GM23338 (cell line): ENCODE data around the gene TSHZ2. TPM values are rescaled to one million over a fixed set of nuclear protein-coding genes. Genes with fewer than 3 reads are reported as not detected.

Experiments used
- ATAC-seq: fragments of 200-7000 bp; cut with Tn5 transposase; 3 replicates; pipeline ENCODE4 v1.9.1; 2020
- DNase-seq: peaks from one replicate; pipeline ENCODE4 v3.0.0-alpha.2; 2015; ENCODE audit warnings: low spot score
- H2AFZ ChIP-seq: fragments of 200-600 bp; sonication (generic); 2 replicates; pipeline ENCODE4 v1.8.0; 2016; ENCODE audit warnings: antibody characterized with exemption, mild to moderate bottlenecking, moderate library complexity
- H3F3A ChIP-seq: fragments of 200-600 bp; sonication (generic); replicated peaks from 2 replicates; pipeline ENCODE4 v1.8.0; 2017; ENCODE audit warnings: antibody characterized with exemption, mixed run types, low read depth
- H3K27ac ChIP-seq: fragments of 200-600 bp; sonication (generic); 2 replicates; pipeline ENCODE4 v1.6.1; 2016; ENCODE audit warnings: low read depth
- H3K27me3 ChIP-seq: fragments of 200-600 bp; sonication (generic); 2 replicates; pipeline ENCODE4 v1.8.0; 2016; ENCODE audit warnings: mild to moderate bottlenecking, mixed run types, moderate library complexity; ENCODE audit not compliant: insufficient read depth
- H3K36me3 ChIP-seq: fragments of 200-600 bp; sonication (generic); 2 replicates; pipeline ENCODE4 v1.8.0; 2016; ENCODE audit warnings: mild to moderate bottlenecking; ENCODE audit not compliant: insufficient read depth
- H3K4me1 ChIP-seq: fragments of 200-600 bp; sonication (generic); 2 replicates; pipeline ENCODE4 v1.8.0; 2016; ENCODE audit warnings: mild to moderate bottlenecking, moderate library complexity; ENCODE audit not compliant: insufficient read depth
- H3K4me2 ChIP-seq: fragments of 200-600 bp; sonication (generic); 2 replicates; pipeline ENCODE4 v1.7.1; 2017; ENCODE audit warnings: mixed run types
- H3K4me3 ChIP-seq: fragments of 200-600 bp; sonication (generic); 2 replicates; pipeline ENCODE4 v1.6.1; 2016; ENCODE audit warnings: mixed run types
- H3K79me2 ChIP-seq: fragments of 200-600 bp; sonication (generic); replicated peaks from 2 replicates; pipeline ENCODE4 v1.8.0; 2017; ENCODE audit warnings: mild to moderate bottlenecking; ENCODE audit not compliant: insufficient read depth
- H3K9me2 ChIP-seq: fragments of 200-600 bp; sonication (generic); 2 replicates; pipeline ENCODE4 v1.8.0; 2017; ENCODE audit not compliant: insufficient read depth
- H4K20me1 ChIP-seq: fragments of 200-600 bp; sonication (generic); replicated peaks from 2 replicates; pipeline ENCODE4 v1.8.0; 2017; ENCODE audit warnings: mild to moderate bottlenecking; ENCODE audit not compliant: insufficient read depth
- H3K27ac Mint-ChIP-seq: 2 replicates; pipeline ENCODE4 v1.8.0; 2020; ENCODE audit warnings: inconsistent platforms, mild to moderate bottlenecking, moderate library complexity, mixed read lengths
- H3K27me3 Mint-ChIP-seq: 3 replicates; pipeline ENCODE4 v1.8.0; 2022; ENCODE audit warnings: low read depth, mild to moderate bottlenecking, moderate library complexity, mixed read lengths, inconsistent platforms; ENCODE audit not compliant: insufficient read depth, poor library complexity
- H3K36me3 Mint-ChIP-seq: 3 replicates; pipeline ENCODE4 v1.8.0; 2021; ENCODE audit warnings: low read depth, mild to moderate bottlenecking, inconsistent platforms, moderate library complexity, mixed read lengths
- H3K4me1 Mint-ChIP-seq: 3 replicates; pipeline ENCODE4 v1.8.0; 2020; ENCODE audit warnings: mild to moderate bottlenecking, inconsistent platforms, mixed read lengths
- H3K4me3 Mint-ChIP-seq: 3 replicates; pipeline ENCODE4 v1.8.0; 2021; ENCODE audit warnings: moderate library complexity, mild to moderate bottlenecking, inconsistent platforms, mixed read lengths
- H3K9me3 Mint-ChIP-seq: 3 replicates; pipeline ENCODE4 v1.8.0; 2020; ENCODE audit warnings: moderate library complexity, mild to moderate bottlenecking, inconsistent platforms, mixed read lengths
- CREB1 ChIP-seq: fragments of 250-450 bp; sonication (Bioruptor Pico); IDR thresholded peaks from 2 replicates; pipeline ENCODE4 v1.5.0; 2020; ENCODE audit warnings: low read depth, mild to moderate bottlenecking, moderate library complexity
- EZH2 ChIP-seq: fragments of 200-600 bp; sonication (generic); IDR thresholded peaks from one replicate; pipeline ENCODE4 v1.8.0; 2017; ENCODE audit warnings: antibody characterized with exemption, mild to moderate bottlenecking, low read depth; ENCODE audit not compliant: unreplicated experiment
- EZH2phosphoT487 ChIP-seq: fragments of 200-600 bp; sonication (generic); IDR thresholded peaks from one replicate; pipeline ENCODE4 v1.8.1; 2018; ENCODE audit warnings: antibody characterized with exemption; ENCODE audit not compliant: unreplicated experiment
- JUNB ChIP-seq: IDR thresholded peaks from one replicate; pipeline ENCODE4 v1.6.1; 2016; ENCODE audit warnings: antibody characterized with exemption; ENCODE audit not compliant: unreplicated experiment
- NANOG ChIP-seq: IDR thresholded peaks from 2 replicates; pipeline ENCODE4 v1.6.1; 2016; ENCODE audit warnings: antibody characterized with exemption, borderline replicate concordance
- POLR2AphosphoS5 ChIP-seq: IDR thresholded peaks from 2 replicates; pipeline ENCODE4 v1.6.1; 2016; ENCODE audit warnings: antibody characterized with exemption, low read depth
- STAT1 ChIP-seq: IDR thresholded peaks from one replicate; pipeline ENCODE4 v1.6.1; 2016; ENCODE audit warnings: antibody characterized with exemption; ENCODE audit not compliant: unreplicated experiment
- ZNF114 ChIP-seq: fragments of 250-450 bp; sonication (Bioruptor Pico); IDR thresholded peaks from 2 replicates; pipeline ENCODE4 v1.5.0; 2020; ENCODE audit warnings: mild to moderate bottlenecking, moderate library complexity
- ZNF331 ChIP-seq: fragments of 250-450 bp; sonication (Bioruptor Pico); IDR thresholded peaks from 2 replicates; pipeline ENCODE4 v1.5.0; 2020; ENCODE audit warnings: low read depth, mild to moderate bottlenecking, moderate library complexity
- ZNF462 ChIP-seq: fragments of 250-450 bp; sonication (Bioruptor Pico); IDR thresholded peaks from 2 replicates; pipeline ENCODE4 v1.5.0; 2020; ENCODE audit warnings: mild to moderate bottlenecking, moderate library complexity
- polyA plus RNA-seq: library from polyadenylated mRNA; unstranded; fragments of >200 nt; fragmentation: Nextera tagmentation; extraction: Ambion mirVana; gene quantifications from 2 replicates; pipeline ENCODE4 v1.2.1, GENCODE V29; 2016
- total RNA-seq: library from RNA; depleted of rRNA; stranded (reverse); fragments of >200 nt; shearing (Covaris generic); gene quantifications from 2 replicates; pipeline ENCODE4 v1.2.3, GENCODE V29; 2014
- TF ChIP-seq, protein P1 (sequence below): IDR thresholded peaks from one replicate; pipeline ENCODE4 v1.6.1; 2018; ENCODE audit warnings: antibody characterized with exemption; ENCODE audit not compliant: unreplicated experiment
- TF ChIP-seq, protein P2 (sequence below), 2 experiments: fragments of 200-600 bp in 1 of 2; sonication (generic) in 1 of 2; conservative IDR thresholded peaks; 2 replicates each; pipeline versions ENCODE4 v1.5.1 to v1.6.1; 2016 to 2017; ENCODE audit warnings: antibody characterized with exemption in 2 of 2, low read depth in 2 of 2, mild to moderate bottlenecking in 2 of 2, moderate library complexity in 1 of 2
- TF ChIP-seq, protein P3 (sequence below): IDR thresholded peaks from 2 replicates; pipeline ENCODE4 v1.6.1; 2016; ENCODE audit warnings: antibody characterized with exemption

Gene TSHZ2
- total and polyA plus RNA-seq, 2 experiments from 2014 or later: 0.49 to 1.3 TPM

GRCh38 chr20:53210041-53210440 is 237.9 kb downstream of the TSHZ2 start:
- H3K27me3 Mint-ChIP-seq: peaks cover 10% of the 10 kb centered on the region

More at GRCh38 chr20:53210041-53210440, 237.9 kb downstream of the TSHZ2 start:
- no peak overlapping the region for H3K27ac Mint-ChIP-seq
- DNase-seq (no peak), ATAC-seq (no peak)
- Histone ChIP-seq H3K79me2 (no peaks in the 10 kb centered on the region), H3K27me3 (no peaks in the 10 kb centered on the region), H3K4me2 (no peak overlapping the region), H3K4me3 (no peak overlapping the region), H2AFZ (no peak overlapping the region), H3K27ac (no peak overlapping the region), H3K36me3 (no peaks in the 10 kb centered on the region), H3K9me2 (no peaks in the 10 kb centered on the region), H3K4me1 (peaks cover 13% of the 10 kb centered on the region; the same call in 1 of the 2 replicates), H3F3A (no peaks in the 10 kb centered on the region), H4K20me1 (no peaks in the 10 kb centered on the region)
- H3K9me3 Mint-ChIP-seq: no peaks in the 10 kb centered on the region; the same call in 2 of the 3 replicates
- no peak overlapping the region for H3K4me3 Mint-ChIP-seq
- H3K4me1 Mint-ChIP-seq: peaks cover 24% of the 10 kb centered on the region
- no peaks in the 10 kb centered on the region for H3K36me3 Mint-ChIP-seq
- TF ChIP-seq, protein P1, sequence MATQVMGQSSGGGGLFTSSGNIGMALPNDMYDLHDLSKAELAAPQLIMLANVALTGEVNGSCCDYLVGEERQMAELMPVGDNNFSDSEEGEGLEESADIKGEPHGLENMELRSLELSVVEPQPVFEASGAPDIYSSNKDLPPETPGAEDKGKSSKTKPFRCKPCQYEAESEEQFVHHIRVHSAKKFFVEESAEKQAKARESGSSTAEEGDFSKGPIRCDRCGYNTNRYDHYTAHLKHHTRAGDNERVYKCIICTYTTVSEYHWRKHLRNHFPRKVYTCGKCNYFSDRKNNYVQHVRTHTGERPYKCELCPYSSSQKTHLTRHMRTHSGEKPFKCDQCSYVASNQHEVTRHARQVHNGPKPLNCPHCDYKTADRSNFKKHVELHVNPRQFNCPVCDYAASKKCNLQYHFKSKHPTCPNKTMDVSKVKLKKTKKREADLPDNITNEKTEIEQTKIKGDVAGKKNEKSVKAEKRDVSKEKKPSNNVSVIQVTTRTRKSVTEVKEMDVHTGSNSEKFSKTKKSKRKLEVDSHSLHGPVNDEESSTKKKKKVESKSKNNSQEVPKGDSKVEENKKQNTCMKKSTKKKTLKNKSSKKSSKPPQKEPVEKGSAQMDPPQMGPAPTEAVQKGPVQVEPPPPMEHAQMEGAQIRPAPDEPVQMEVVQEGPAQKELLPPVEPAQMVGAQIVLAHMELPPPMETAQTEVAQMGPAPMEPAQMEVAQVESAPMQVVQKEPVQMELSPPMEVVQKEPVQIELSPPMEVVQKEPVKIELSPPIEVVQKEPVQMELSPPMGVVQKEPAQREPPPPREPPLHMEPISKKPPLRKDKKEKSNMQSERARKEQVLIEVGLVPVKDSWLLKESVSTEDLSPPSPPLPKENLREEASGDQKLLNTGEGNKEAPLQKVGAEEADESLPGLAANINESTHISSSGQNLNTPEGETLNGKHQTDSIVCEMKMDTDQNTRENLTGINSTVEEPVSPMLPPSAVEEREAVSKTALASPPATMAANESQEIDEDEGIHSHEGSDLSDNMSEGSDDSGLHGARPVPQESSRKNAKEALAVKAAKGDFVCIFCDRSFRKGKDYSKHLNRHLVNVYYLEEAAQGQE: no peak
- no peak for TF ChIP-seq JUNB
- no peak for TF ChIP-seq ZNF462 (CRISPR knock-in tag)
- TF ChIP-seq POLR2AphosphoS5: no peak
- no peak for TF ChIP-seq EZH2
- no peak for TF ChIP-seq ZNF331 (CRISPR knock-in tag)
- TF ChIP-seq, protein P2, sequence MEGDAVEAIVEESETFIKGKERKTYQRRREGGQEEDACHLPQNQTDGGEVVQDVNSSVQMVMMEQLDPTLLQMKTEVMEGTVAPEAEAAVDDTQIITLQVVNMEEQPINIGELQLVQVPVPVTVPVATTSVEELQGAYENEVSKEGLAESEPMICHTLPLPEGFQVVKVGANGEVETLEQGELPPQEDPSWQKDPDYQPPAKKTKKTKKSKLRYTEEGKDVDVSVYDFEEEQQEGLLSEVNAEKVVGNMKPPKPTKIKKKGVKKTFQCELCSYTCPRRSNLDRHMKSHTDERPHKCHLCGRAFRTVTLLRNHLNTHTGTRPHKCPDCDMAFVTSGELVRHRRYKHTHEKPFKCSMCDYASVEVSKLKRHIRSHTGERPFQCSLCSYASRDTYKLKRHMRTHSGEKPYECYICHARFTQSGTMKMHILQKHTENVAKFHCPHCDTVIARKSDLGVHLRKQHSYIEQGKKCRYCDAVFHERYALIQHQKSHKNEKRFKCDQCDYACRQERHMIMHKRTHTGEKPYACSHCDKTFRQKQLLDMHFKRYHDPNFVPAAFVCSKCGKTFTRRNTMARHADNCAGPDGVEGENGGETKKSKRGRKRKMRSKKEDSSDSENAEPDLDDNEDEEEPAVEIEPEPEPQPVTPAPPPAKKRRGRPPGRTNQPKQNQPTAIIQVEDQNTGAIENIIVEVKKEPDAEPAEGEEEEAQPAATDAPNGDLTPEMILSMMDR (conservative IDR thresholded peaks at IDR 0.05; ENCODE audit: low read depth in 2 of 2): no peak
- no peak for TF ChIP-seq EZH2phosphoT487
- TF ChIP-seq ZNF114: no peak
- TF ChIP-seq, protein P3, sequence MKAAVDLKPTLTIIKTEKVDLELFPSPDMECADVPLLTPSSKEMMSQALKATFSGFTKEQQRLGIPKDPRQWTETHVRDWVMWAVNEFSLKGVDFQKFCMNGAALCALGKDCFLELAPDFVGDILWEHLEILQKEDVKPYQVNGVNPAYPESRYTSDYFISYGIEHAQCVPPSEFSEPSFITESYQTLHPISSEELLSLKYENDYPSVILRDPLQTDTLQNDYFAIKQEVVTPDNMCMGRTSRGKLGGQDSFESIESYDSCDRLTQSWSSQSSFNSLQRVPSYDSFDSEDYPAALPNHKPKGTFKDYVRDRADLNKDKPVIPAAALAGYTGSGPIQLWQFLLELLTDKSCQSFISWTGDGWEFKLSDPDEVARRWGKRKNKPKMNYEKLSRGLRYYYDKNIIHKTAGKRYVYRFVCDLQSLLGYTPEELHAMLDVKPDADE: no peak
- no peak for TF ChIP-seq STAT1
- TF ChIP-seq CREB1 (CRISPR knock-in tag): no peak
- no peak for TF ChIP-seq NANOG
